Loucy (cell line): ENCODE measurements around the gene CCDC91.

Source experiments
- H2AFZ ChIP-seq: fragments of 200-600 bp; sonication (generic); 2 replicates; pipeline ENCODE4 v1.6.0; 2016; ENCODE audit warnings: antibody characterized with exemption, mild to moderate bottlenecking, low read length, moderate library complexity
- H3F3A ChIP-seq: fragments of 200-600 bp; 2 replicates; pipeline ENCODE4 v1.6.0; 2016; ENCODE audit warnings: antibody characterized with exemption, low read depth, mild to moderate bottlenecking
- H3K27me3 ChIP-seq: fragments of 200-600 bp; sonication (generic); 2 replicates; pipeline ENCODE4 v1.6.1; 2014; ENCODE audit warnings: low read length, mild to moderate bottlenecking; ENCODE audit not compliant: insufficient read depth, poor library complexity, severe bottlenecking
- H3K36me3 ChIP-seq: fragments of 200-600 bp; sonication (generic); 2 replicates; pipeline ENCODE4 v1.6.1; 2016; ENCODE audit warnings: low read length; ENCODE audit not compliant: insufficient read depth
- H3K4me1 ChIP-seq: fragments of 200-600 bp; sonication (generic); 2 replicates; pipeline ENCODE4 v1.5.1; 2014; ENCODE audit warnings: low read length, mild to moderate bottlenecking; ENCODE audit not compliant: insufficient read depth, poor library complexity, severe bottlenecking
- H3K4me2 ChIP-seq: fragments of 200-600 bp; sonication (generic); 2 replicates; pipeline ENCODE4 v1.6.0; 2014; ENCODE audit warnings: antibody characterized with exemption, low read length, low read depth, mild to moderate bottlenecking; ENCODE audit not compliant: poor library complexity, severe bottlenecking
- H3K4me3 ChIP-seq: fragments of 200-600 bp; sonication (generic); 2 replicates; pipeline ENCODE4 v1.5.1; 2014; ENCODE audit warnings: low read length, mild to moderate bottlenecking, mixed read lengths; ENCODE audit not compliant: poor library complexity, severe bottlenecking
- H3K79me2 ChIP-seq: fragments of 200-600 bp; sonication (generic); 2 replicates; pipeline ENCODE4 v1.6.1; 2014; ENCODE audit warnings: low read length; ENCODE audit not compliant: insufficient read depth
- H3K9ac ChIP-seq: fragments of 200-600 bp; sonication (generic); 2 replicates; pipeline ENCODE4 v1.6.0; 2014; ENCODE audit warnings: mild to moderate bottlenecking, low read depth, low read length, moderate library complexity; ENCODE audit not compliant: poor library complexity, severe bottlenecking
- H3K9me2 ChIP-seq: fragments of 200-600 bp; sonication (generic); replicated peaks from 2 replicates; pipeline ENCODE4 v1.6.1; 2016; ENCODE audit warnings: low read depth, low read length, mixed read lengths
- H3K9me3 ChIP-seq: fragments of 200-600 bp; sonication (generic); 2 replicates; pipeline ENCODE4 v1.6.1; 2014; ENCODE audit warnings: mild to moderate bottlenecking, antibody characterized with exemption, low read length, low read depth; ENCODE audit not compliant: insufficient read depth
- H4K20me1 ChIP-seq: fragments of 200-600 bp; sonication (generic); 2 replicates; pipeline ENCODE4 v1.6.0; 2014; ENCODE audit warnings: antibody characterized with exemption, low read length, mild to moderate bottlenecking; ENCODE audit not compliant: insufficient read depth, poor library complexity, severe bottlenecking
- EZH2phosphoT487 ChIP-seq: fragments of 200-600 bp; IDR thresholded peaks from 2 replicates; pipeline ENCODE4 v1.6.1; 2018; ENCODE audit warnings: antibody characterized with exemption, mild to moderate bottlenecking, moderate library complexity, borderline replicate concordance
- TF ChIP-seq, protein P1 (sequence below): fragments of 200-600 bp; sonication (generic); conservative IDR thresholded peaks from 2 replicates; pipeline ENCODE4 v1.5.1; 2014; ENCODE audit warnings: mild to moderate bottlenecking, antibody characterized with exemption, low read length

Gene CCDC91

GRCh38 chr12:28268608-28269229 lies 78.5 kb downstream of the CCDC91 start:
- Histone ChIP-seq H3K36me3 (peaks cover 7% of the 10 kb centered on the region), H3K27me3 (no peaks in the 10 kb centered on the region), H3K9ac (no peak overlapping the region), H3K79me2 (no peaks in the 10 kb centered on the region), H4K20me1 (no peaks in the 10 kb centered on the region), H3K4me2 (no peak overlapping the region), H3K4me1 (no peaks in the 10 kb centered on the region), H3K9me3 (no peaks in the 10 kb centered on the region), H3K4me3 (no peak overlapping the region), H3K9me2 (no peaks in the 10 kb centered on the region), H2AFZ (no peak overlapping the region), H3F3A (no peaks in the 10 kb centered on the region)
- TF ChIP-seq, protein P1, sequence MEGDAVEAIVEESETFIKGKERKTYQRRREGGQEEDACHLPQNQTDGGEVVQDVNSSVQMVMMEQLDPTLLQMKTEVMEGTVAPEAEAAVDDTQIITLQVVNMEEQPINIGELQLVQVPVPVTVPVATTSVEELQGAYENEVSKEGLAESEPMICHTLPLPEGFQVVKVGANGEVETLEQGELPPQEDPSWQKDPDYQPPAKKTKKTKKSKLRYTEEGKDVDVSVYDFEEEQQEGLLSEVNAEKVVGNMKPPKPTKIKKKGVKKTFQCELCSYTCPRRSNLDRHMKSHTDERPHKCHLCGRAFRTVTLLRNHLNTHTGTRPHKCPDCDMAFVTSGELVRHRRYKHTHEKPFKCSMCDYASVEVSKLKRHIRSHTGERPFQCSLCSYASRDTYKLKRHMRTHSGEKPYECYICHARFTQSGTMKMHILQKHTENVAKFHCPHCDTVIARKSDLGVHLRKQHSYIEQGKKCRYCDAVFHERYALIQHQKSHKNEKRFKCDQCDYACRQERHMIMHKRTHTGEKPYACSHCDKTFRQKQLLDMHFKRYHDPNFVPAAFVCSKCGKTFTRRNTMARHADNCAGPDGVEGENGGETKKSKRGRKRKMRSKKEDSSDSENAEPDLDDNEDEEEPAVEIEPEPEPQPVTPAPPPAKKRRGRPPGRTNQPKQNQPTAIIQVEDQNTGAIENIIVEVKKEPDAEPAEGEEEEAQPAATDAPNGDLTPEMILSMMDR = no peak
- no peak for TF ChIP-seq EZH2phosphoT487

- no peak overlapping the region for H2AFZ ChIP-seq
- no peaks in the 10 kb centered on the region for H3F3A ChIP-seq
- no peaks in the 10 kb centered on the region for H3K9me2 ChIP-seq
- peaks cover 7% of the 10 kb centered on the region for H3K36me3 ChIP-seq
- no peak overlapping the region for H3K4me2 ChIP-seq
- no peaks in the 10 kb centered on the region for H4K20me1 ChIP-seq
- H3K27me3 ChIP-seq = no peaks in the 10 kb centered on the region
- H3K4me1 ChIP-seq = no peaks in the 10 kb centered on the region
- TF ChIP-seq, protein P1 = no peak
- TF ChIP-seq EZH2phosphoT487 = no peak
- H3K9me3 ChIP-seq = no peaks in the 10 kb centered on the region
- H3K79me2 ChIP-seq = no peaks in the 10 kb centered on the region
- H3K4me3 ChIP-seq = no peak overlapping the region
- no peak overlapping the region for H3K9ac ChIP-seq
Measured at GRCh38 chr12:28269851-28270250, 79.6 kb downstream of the CCDC91 start.

GRCh38 chr12:28278499-28278898 lies 88.2 kb downstream of the CCDC91 start:
- Histone ChIP-seq H3K36me3 (no peaks in the 10 kb centered on the region), H3K4me3 (no peak overlapping the region), H3K27me3 (no peaks in the 10 kb centered on the region), H3F3A (no peaks in the 10 kb centered on the region), H3K4me1 (peaks cover 3% of the 10 kb centered on the region), H2AFZ (no peak overlapping the region), H3K79me2 (no peaks in the 10 kb centered on the region), H3K9me3 (no peaks in the 10 kb centered on the region; the same call in 1 of the 2 replicates), H3K4me2 (no peak overlapping the region), H3K9me2 (no peaks in the 10 kb centered on the region), H3K9ac (no peak overlapping the region), H4K20me1 (no peaks in the 10 kb centered on the region)
- TF ChIP-seq EZH2phosphoT487 = no peak
- TF ChIP-seq, protein P1 = no peak
